Mesothelial cell of epicardium (in vitro differentiated cells): ENCODE results near the gene FOXS1. TPM values are rescaled to one million over a fixed set of nuclear protein-coding genes. Genes with fewer than 3 reads are reported as not detected.

Experiments used
- DNase-seq, 2 experiments: peaks; one replicate each; pipeline ENCODE4 v3.0.0; 2021; ENCODE audit warnings: low spot score in 2 of 2; ENCODE audit not compliant: unreplicated experiment in 2 of 2
- H3K27ac Mint-ChIP-seq: 2 replicates; pipeline ENCODE4 v1.8.0; 2021; ENCODE audit warnings: mixed read lengths
- H3K27me3 Mint-ChIP-seq: 2 replicates; pipeline ENCODE4 v1.8.0; 2021; ENCODE audit warnings: low read depth, mixed read lengths
- H3K36me3 Mint-ChIP-seq: 2 replicates; pipeline ENCODE4 v1.8.0; 2021; ENCODE audit warnings: mixed read lengths
- H3K4me1 Mint-ChIP-seq: 2 replicates; pipeline ENCODE4 v1.8.0; 2021; ENCODE audit warnings: mixed read lengths
- H3K4me3 Mint-ChIP-seq: 2 replicates; pipeline ENCODE4 v1.8.0; 2021; ENCODE audit warnings: mild to moderate bottlenecking, moderate library complexity, mixed read lengths
- H3K9me3 Mint-ChIP-seq: 2 replicates; pipeline ENCODE4 v1.8.0; 2021; ENCODE audit warnings: mixed read lengths
- CTCF ChIP-seq: fragments of 200-600 bp; sonication (generic); IDR thresholded peaks from one replicate; pipeline ENCODE4 v1.5.0; 2021; ENCODE audit warnings: antibody characterized with exemption; ENCODE audit not compliant: unreplicated experiment
- total RNA-seq: library from RNA; stranded (reverse); gene quantifications from 3 replicates; pipeline ENCODE4 v1.2.1, GENCODE V29; 2021

The FOXS1 gene
- total RNA-seq, result 1.9 to 2.5 TPM (median 2.1 TPM) in 3 replicates

- Mint-ChIP-seq H3K4me1 (peaks cover 24% of the 10 kb centered on the region), H3K4me3 (no peak within 1 kb of the TSS), H3K27me3 (peaks cover 24% of the 10 kb centered on the region), H3K9me3 (no peaks in the 10 kb centered on the region), H3K27ac (peak within 1 kb of the TSS; percentile 47), H3K36me3 (no peaks in the 10 kb centered on the region)
- TF ChIP-seq CTCF, result no peak
- no peak for DNase-seq
Observed at GRCh38 chr20:31845300-31845863, at the start of gene FOXS1. TSS of gene FOXS1 (minus strand) at chr20:31845604. CDS start at chr20:31845542, 62 bp downstream.

- H3K27ac Mint-ChIP-seq, result no peak overlapping the region
- H3K9me3 Mint-ChIP-seq, result peaks cover 4% of the 10 kb centered on the region
- H3K4me1 Mint-ChIP-seq, result no peaks in the 10 kb centered on the region
- no peak for DNase-seq
- H3K4me3 Mint-ChIP-seq, result no peak overlapping the region
- H3K36me3 Mint-ChIP-seq, result no peaks in the 10 kb centered on the region
- TF ChIP-seq CTCF, result no peak
- H3K27me3 Mint-ChIP-seq, result peaks cover 44% of the 10 kb centered on the region
Observed at GRCh38 chr20:31890646-31891045, 45.2 kb upstream of the FOXS1 start.

- peaks cover 3% of the 10 kb centered on the region for H3K9me3 Mint-ChIP-seq
- TF ChIP-seq CTCF, result no peak
- no peak overlapping the region for H3K4me3 Mint-ChIP-seq
- DNase-seq, result no peak
- H3K27ac Mint-ChIP-seq, result no peak overlapping the region
- peaks cover 30% of the 10 kb centered on the region for H3K27me3 Mint-ChIP-seq
- no peaks in the 10 kb centered on the region for H3K36me3 Mint-ChIP-seq
- H3K4me1 Mint-ChIP-seq, result peaks cover 4% of the 10 kb centered on the region
Observed at GRCh38 chr20:31883829-31884228, 38.4 kb upstream of the FOXS1 start.

GRCh38 chr20:31881945-31882344 is 36.5 kb upstream of the FOXS1 start:
- peaks cover 2% of the 10 kb centered on the region for H3K36me3 Mint-ChIP-seq
- H3K27me3 Mint-ChIP-seq, result peaks cover 21% of the 10 kb centered on the region
- peaks cover 4% of the 10 kb centered on the region for H3K4me1 Mint-ChIP-seq
- H3K27ac Mint-ChIP-seq, result no peak overlapping the region
- no peak for DNase-seq
- H3K9me3 Mint-ChIP-seq, result peaks cover 7% of the 10 kb centered on the region
- TF ChIP-seq CTCF, result no peak
- no peak overlapping the region for H3K4me3 Mint-ChIP-seq

GRCh38 chr20:31879143-31879987 is 34.0 kb upstream of the FOXS1 start:
- H3K4me1 Mint-ChIP-seq, result peaks cover 4% of the 10 kb centered on the region
- TF ChIP-seq CTCF, result no peak
- peak; percentile 90 to 91 for DNase-seq
- H3K9me3 Mint-ChIP-seq, result peaks cover 7% of the 10 kb centered on the region
- H3K27ac Mint-ChIP-seq, result peak overlapping the region; percentile 95
- H3K36me3 Mint-ChIP-seq, result peaks cover 2% of the 10 kb centered on the region
- H3K4me3 Mint-ChIP-seq, result peak overlapping the region; percentile 90
- H3K27me3 Mint-ChIP-seq, result peaks cover 16% of the 10 kb centered on the region
